ENCODE results near the gene DNAJB1. TPM values are rescaled to one million over a fixed set of nuclear protein-coding genes. Genes with fewer than 3 reads are reported as not detected.

Gene DNAJB1
- total and polyA plus RNA-seq, 4 donors, result 72.2 to 171 (median 94.5) TPM

DNA sequence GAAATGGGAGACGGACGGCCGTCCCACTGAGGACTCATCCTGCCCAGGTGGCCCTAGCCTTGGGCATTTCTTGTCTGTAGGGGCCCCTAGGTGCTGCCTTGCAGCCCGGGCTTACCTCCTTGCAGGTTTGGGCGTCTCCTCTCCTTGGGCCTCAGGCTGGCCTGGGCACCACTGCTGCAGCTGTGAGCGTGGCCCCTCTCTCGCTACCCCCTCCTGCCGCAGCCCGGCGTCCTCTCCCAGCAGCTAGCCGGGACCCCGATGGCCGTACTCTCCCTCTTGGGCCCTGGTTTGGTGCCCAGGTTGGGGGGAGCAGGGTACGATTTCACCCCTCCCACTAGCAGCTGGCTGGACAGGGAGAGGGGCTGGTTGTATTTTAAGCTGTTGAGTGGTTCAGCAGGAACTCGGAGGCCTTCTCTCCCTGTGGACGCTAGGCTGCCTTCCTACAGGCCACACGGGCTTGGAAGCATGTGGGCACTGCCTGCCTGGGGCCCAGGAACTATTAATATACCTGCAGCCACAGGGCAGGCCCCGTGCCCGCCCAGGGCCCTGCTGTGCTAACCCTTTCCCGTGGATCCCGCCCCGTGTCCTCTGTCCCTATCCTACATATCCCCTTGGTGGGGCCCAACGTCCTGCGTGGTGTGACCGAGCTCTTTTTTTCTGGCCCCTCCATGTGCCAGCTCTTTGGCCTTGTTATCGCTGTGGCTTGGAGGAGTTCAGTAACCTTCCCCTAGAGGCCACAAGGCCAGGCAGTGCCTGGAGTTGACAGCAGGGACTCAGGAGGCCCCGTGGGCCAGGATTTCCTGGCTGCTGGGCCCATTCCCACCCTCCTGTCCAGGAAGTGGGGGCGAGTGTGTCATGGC lies 41.9 kb upstream of the DNAJB1 start:
- ATAC-seq (ENCODE audit: insufficient read depth, low FRiP score), result no peak
- Histone ChIP-seq H3K9ac (ENCODE audit: insufficient read depth in 1 of 2, low read length in 2 of 2) (peak overlapping the region; percentile 13 to 19), H3K9me3 (ENCODE audit: control insufficient read depth in 4 of 4, insufficient read depth in 3 of 4, low read length in 3 of 4) (no peaks in the 10 kb centered on the region), H3K4me1 (ENCODE audit: control insufficient read depth in 5 of 5, insufficient read depth in 5 of 5, low read length in 5 of 5) (peaks cover 0 to 18% (median 8%) of the 10 kb centered on the region in 5 donors), H3K4me3 (no peak overlapping the region), H3K27me3 (ENCODE audit: control insufficient read depth in 3 of 3, insufficient read depth in 3 of 3, low read length in 2 of 3) (no peaks in the 10 kb centered on the region), H3K36me3 (ENCODE audit: control insufficient read depth in 4 of 4, insufficient read depth in 4 of 4, low read length in 4 of 4) (peaks cover 0 to 17% (median 3%) of the 10 kb centered on the region in 4 donors), H3K27ac (ENCODE audit: low read depth in 1 of 2, low read length in 1 of 2) (peak overlapping the region in 1 of 2 donors; percentile 91)
- DNase-seq, result no peak
- TF ChIP-seq, protein P1, sequence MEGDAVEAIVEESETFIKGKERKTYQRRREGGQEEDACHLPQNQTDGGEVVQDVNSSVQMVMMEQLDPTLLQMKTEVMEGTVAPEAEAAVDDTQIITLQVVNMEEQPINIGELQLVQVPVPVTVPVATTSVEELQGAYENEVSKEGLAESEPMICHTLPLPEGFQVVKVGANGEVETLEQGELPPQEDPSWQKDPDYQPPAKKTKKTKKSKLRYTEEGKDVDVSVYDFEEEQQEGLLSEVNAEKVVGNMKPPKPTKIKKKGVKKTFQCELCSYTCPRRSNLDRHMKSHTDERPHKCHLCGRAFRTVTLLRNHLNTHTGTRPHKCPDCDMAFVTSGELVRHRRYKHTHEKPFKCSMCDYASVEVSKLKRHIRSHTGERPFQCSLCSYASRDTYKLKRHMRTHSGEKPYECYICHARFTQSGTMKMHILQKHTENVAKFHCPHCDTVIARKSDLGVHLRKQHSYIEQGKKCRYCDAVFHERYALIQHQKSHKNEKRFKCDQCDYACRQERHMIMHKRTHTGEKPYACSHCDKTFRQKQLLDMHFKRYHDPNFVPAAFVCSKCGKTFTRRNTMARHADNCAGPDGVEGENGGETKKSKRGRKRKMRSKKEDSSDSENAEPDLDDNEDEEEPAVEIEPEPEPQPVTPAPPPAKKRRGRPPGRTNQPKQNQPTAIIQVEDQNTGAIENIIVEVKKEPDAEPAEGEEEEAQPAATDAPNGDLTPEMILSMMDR (IDR thresholded peaks at IDR 0.05; ENCODE audit: control extremely low read depth, extremely low read depth), result no peak
- 58 to 64% methylated on average over 28 of the region's 28 CpGs for WGBS, 2 donors

DNA sequence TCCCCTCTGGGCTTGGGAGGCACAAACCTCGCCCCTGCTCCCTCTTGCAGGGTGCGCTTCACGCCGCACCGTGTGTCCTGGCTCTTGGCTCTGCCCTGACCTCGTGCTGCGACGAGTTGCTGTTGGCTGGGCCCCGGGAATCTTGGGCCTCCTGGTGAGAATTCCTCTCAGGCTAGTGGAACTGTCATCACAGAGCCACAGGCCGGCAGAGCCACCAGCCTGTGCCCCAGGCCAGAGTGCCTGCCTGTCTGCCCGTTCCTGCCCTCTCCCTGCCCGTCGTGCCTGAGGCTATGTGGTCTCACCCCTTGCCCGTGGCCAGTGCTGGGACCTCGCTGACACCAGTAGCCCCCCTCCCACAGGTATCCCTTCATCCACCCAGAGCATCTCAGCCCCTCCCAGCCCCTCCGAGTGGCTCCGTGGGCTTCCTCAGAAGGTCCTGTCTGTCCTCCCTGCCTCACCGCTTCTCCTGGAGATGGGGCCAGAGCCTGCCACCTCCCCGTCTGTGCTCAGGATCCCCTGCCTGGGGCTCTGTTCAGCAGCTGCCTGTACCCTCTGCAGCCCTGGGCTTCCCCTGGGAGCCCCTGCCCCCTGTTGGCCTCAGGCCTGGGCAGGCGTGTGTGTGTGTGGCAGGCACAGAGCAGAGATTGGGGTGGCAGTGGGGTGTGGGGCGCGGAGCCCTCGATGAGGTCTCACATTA lies 40.3 kb upstream of the DNAJB1 start:
- no peak for ATAC-seq (ENCODE audit: insufficient read depth, low FRiP score)
- Histone ChIP-seq H3K27ac (ENCODE audit: low read depth in 1 of 2, low read length in 1 of 2) (peak overlapping the region in 1 of 2 donors; percentile 5), H3K36me3 (ENCODE audit: control insufficient read depth in 4 of 4, insufficient read depth in 4 of 4, low read length in 4 of 4) (peaks cover 0 to 7% (median 2%) of the 10 kb centered on the region in 4 donors), H3K4me3 (no peak overlapping the region), H3K27me3 (ENCODE audit: control insufficient read depth in 3 of 3, insufficient read depth in 3 of 3, low read length in 2 of 3) (no peaks in the 10 kb centered on the region), H3K9ac (ENCODE audit: insufficient read depth in 1 of 2, low read length in 2 of 2) (no peak overlapping the region), H3K4me1 (ENCODE audit: control insufficient read depth in 5 of 5, insufficient read depth in 5 of 5, low read length in 5 of 5) (peaks cover 0 to 18% (median 8%) of the 10 kb centered on the region in 5 donors), H3K9me3 (ENCODE audit: control insufficient read depth in 4 of 4, insufficient read depth in 3 of 4, low read length in 3 of 4) (no peaks in the 10 kb centered on the region)
- 89 to 91% methylated on average over 23 of the region's 23 CpGs for WGBS, 2 donors
- no peak for DNase-seq
- TF ChIP-seq, protein P1 (IDR thresholded peaks at IDR 0.05; ENCODE audit: control extremely low read depth, extremely low read depth), result no peak

- Histone ChIP-seq H3K4me1 (ENCODE audit: control insufficient read depth in 5 of 5, insufficient read depth in 5 of 5, low read length in 5 of 5) (peaks cover 0 to 18% (median 8%) of the 10 kb centered on the region in 5 donors), H3K36me3 (ENCODE audit: control insufficient read depth in 4 of 4, insufficient read depth in 4 of 4, low read length in 4 of 4) (peaks cover 0 to 4% (median 2%) of the 10 kb centered on the region in 4 donors), H3K9ac (ENCODE audit: insufficient read depth in 1 of 2, low read length in 2 of 2) (no peak overlapping the region), H3K27me3 (ENCODE audit: control insufficient read depth in 3 of 3, insufficient read depth in 3 of 3, low read length in 2 of 3) (no peaks in the 10 kb centered on the region), H3K27ac (ENCODE audit: low read depth in 1 of 2, low read length in 1 of 2) (peak overlapping the region in 1 of 2 donors; percentile 25), H3K4me3 (no peak overlapping the region), H3K9me3 (ENCODE audit: control insufficient read depth in 4 of 4, insufficient read depth in 3 of 4, low read length in 3 of 4) (no peaks in the 10 kb centered on the region)
- WGBS, 2 donors, result 9% methylated on average over 18 of the region's 18 CpGs
- ATAC-seq (ENCODE audit: insufficient read depth, low FRiP score) (peak; percentile 91), DNase-seq (peak; percentile 55 to 71 (median 55))
- TF ChIP-seq, protein P1 (IDR thresholded peaks at IDR 0.05; ENCODE audit: control extremely low read depth, extremely low read depth), result peak; percentile 83
Observed at GRCh38 chr19:14556662-14557188, 38.5 kb upstream of the DNAJB1 start.

All from lung (tissue), 12 donors.